GM10248 (cell line): ENCODE measurements around the gene ARHGAP27.
"Not testable (repeated sequence)": the region's sequence is repeated elsewhere in the genome, so short reads cannot be mapped to it uniquely, and the experiment has no call there.

ENCODE experiments used
- CTCF ChIA-PET: fragments of 300-600 bp; sonication (Branson Sonifier 250); formaldehyde crosslinking; extraction: SDS; loops from one replicate; lab custom pipeline; 2021; ENCODE audit warnings: antibody characterized with exemption; lab: Yijun Ruan, JAX
- POLR2A ChIA-PET: fragments of 350-650 bp; sonication (Branson Sonifier 250); formaldehyde crosslinking; extraction: SDS; loops from one replicate; lab custom pipeline; 2020; ENCODE audit warnings: antibody characterized with exemption; lab: Yijun Ruan, JAX
- DNase-seq: peaks from one replicate; pipeline ENCODE4 v3.0.0; 2012; ENCODE audit errors: extremely low spot score
- TF ChIP-seq, protein P1 (sequence below): IDR thresholded peaks from 2 replicates; pipeline ENCODE4 v1.5.1; 2012; ENCODE audit warnings: mild to moderate bottlenecking, low read depth; ENCODE audit errors: extremely low read depth, missing control alignments, control extremely low read depth

Gene ARHGAP27

DNA sequence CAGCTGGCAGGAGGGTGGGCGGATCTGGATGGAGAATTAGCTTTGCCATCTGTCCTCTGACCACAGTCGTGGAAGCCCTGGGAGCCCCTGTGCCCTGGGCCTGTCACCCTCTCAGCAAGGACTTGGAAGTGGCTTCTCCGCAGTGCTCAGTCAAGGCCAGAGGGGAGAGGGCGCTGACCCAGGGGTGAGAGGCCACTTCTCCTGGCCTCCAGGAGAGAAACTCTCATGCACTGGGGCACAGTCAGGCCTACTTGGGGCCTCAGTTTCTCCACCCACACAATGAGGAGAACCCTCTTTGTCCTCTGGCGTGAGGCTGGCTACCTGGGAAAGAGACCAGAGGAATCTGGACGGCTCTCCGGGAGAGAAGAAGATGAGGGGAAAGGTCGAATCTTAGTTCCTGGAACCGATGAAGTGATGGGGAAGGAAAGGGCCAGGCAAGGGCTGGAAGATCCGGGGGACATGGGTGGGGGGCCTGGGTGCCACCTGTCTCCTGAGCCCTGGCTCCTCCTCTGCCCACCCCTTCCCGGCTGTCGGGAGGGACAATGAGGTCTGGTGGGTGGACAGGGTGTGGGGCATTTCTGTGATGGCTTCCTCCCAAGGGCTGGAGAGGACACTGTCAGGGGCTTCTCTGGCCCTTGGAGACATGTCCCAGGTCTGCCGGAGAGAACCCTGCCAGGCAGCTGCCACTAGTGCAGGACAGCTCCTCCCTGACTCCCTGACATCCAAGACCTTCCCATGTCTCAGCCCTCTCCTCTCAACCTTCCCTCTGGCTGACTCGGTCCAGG, 9.0 kb upstream of the ARHGAP27 start:
- ChIA-PET POLR2A (no interaction called here), CTCF (interaction anchor here (1.4 kb wide), 1 partner anchor 56 kb away, joined by 3 read pairs; no protein-coding TSS in a partner anchor)
- TF ChIP-seq, protein P1, sequence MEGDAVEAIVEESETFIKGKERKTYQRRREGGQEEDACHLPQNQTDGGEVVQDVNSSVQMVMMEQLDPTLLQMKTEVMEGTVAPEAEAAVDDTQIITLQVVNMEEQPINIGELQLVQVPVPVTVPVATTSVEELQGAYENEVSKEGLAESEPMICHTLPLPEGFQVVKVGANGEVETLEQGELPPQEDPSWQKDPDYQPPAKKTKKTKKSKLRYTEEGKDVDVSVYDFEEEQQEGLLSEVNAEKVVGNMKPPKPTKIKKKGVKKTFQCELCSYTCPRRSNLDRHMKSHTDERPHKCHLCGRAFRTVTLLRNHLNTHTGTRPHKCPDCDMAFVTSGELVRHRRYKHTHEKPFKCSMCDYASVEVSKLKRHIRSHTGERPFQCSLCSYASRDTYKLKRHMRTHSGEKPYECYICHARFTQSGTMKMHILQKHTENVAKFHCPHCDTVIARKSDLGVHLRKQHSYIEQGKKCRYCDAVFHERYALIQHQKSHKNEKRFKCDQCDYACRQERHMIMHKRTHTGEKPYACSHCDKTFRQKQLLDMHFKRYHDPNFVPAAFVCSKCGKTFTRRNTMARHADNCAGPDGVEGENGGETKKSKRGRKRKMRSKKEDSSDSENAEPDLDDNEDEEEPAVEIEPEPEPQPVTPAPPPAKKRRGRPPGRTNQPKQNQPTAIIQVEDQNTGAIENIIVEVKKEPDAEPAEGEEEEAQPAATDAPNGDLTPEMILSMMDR = no peak
- DNase-seq = no peak

- peak; percentile 87 for DNase-seq
- CTCF ChIA-PET = interaction anchor here (1.0 to 1.9 kb wide), 4 partner anchors 12 to 56 kb away, joined by 3 to 8 read pairs (median 6); no protein-coding TSS in a partner anchor
- POLR2A ChIA-PET = not testable (repeated sequence)
These were observed 8.3 kb upstream of the ARHGAP27 start for GRCh38 chr17:45440839-45441515.

DNA sequence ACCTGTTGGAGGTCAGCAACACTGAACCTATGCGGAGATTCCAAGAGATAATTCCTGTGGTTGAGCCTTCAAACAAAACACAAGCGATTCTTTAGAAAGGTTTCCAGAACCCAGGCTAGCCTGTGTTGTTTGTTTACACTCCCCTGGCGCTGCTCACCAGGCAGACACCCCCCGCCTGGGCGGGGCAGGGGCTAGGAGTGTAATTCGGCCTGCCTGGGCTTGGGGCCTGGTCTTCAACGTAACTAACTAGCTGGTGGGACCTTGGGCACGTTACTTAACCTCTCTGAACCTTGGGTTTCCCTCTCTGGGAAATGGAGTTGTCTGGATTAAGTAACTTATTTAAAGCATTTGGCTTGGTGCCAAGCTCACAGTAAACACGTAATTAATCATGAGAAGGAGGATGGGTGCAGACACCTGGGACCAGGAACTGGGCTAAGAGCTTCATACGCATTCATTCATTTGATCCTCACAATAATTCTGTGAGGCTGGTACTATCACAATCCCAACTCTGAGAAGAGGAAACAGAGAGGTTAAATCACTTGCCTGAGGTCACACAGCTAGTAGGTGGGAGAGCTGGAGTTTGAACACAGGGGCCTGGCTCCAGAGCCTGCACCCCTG, 7.6 kb upstream of the ARHGAP27 start:
- ChIA-PET POLR2A (no interaction called here), CTCF (interaction anchor here (1.0 to 1.9 kb wide), 4 partner anchors 11 to 55 kb away, joined by 3 to 8 read pairs (median 6); no protein-coding TSS in a partner anchor)
- DNase-seq = no peak
- TF ChIP-seq, protein P1 = no peak

GRCh38 chr17:45438931-45439610, 6.4 kb upstream of the ARHGAP27 start:
- DNase-seq = no peak
- TF ChIP-seq, protein P1 = no peak
- ChIA-PET CTCF (interaction anchor here (1.9 kb wide), 1 partner anchor 11 kb away, joined by 8 read pairs; no protein-coding TSS in a partner anchor), POLR2A (no interaction called here)

DNA sequence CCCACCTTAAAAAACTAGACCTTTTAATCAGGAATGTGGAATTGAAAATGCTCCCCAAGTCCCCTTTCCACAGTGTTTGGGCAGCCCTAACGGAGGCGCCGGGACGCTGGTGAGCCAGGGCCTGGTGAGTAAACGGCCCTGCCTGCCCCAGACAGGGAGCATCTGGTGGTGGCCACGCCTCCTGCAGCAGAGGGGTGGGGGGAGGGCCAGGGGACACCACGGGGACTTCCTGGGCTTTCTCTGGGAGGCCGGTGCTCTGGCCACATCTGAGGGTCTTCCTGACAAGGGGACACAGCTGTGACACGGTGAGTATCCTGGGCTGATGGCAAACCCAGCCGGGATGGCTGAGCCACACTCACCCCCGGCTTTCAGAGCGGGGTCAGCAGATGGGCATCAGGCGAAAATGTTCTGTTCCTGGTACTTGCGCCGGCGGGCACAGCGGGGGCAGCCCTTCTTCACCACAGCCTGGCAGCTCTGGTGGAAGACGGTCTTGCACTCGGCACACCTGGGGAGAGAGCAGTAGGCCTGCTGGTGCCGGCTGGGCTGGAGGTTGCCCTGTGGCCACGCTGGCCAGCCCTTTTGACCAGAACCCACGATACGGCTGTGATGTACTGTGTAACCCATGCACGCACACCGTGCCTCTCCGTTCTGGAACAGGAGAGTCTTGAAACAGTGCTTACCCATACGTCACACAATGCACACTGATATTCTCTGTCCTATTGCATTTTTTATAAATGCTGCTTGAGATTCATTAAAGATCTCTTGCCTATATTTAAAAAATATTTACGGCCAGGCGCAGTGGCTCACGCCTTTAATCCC, 5.0 kb upstream of the ARHGAP27 start:
- CTCF ChIA-PET = no interaction called here
- DNase-seq = no peak
- TF ChIP-seq, protein P1 = no peak
- POLR2A ChIA-PET = no interaction called here

GRCh38 chr17:45436625-45437464, 4.2 kb upstream of the ARHGAP27 start:
- no peak for DNase-seq
- TF ChIP-seq, protein P1 = no peak
- POLR2A ChIA-PET = no interaction called here
- CTCF ChIA-PET = no interaction called here
